DND-41 (cell line): ENCODE results near the gene HIC1.

Source experiments
- ATAC-seq: fragments of 200-7000 bp; cut with Tn5 transposase; 3 replicates; pipeline ENCODE4 v1.9.1; 2021; ENCODE audit warnings: low read depth; ENCODE audit not compliant: insufficient read depth
- DNase-seq: peaks from one replicate; pipeline ENCODE4 v3.0.0-alpha.2; 2020
- H2AFZ ChIP-seq: 2 replicates; pipeline ENCODE4 v1.6.0; 2012; ENCODE audit warnings: low read depth, low read length
- H3K27ac ChIP-seq: 2 replicates; pipeline ENCODE4 v1.5.1; 2012; ENCODE audit warnings: low read length, inconsistent platforms
- H3K27me3 ChIP-seq: fragments of 200-600 bp; sonication (generic); 2 replicates; pipeline ENCODE4 v1.6.0; 2012; ENCODE audit warnings: low read length, mild to moderate bottlenecking, inconsistent platforms; ENCODE audit not compliant: insufficient read depth, poor library complexity
- H3K36me3 ChIP-seq: 2 replicates; pipeline ENCODE4 v1.5.1; 2012; ENCODE audit warnings: low read length, inconsistent platforms; ENCODE audit not compliant: insufficient read depth
- H3K4me1 ChIP-seq: 2 replicates; pipeline ENCODE4 v1.5.1; 2012; ENCODE audit warnings: mild to moderate bottlenecking, low read length; ENCODE audit not compliant: insufficient read depth
- H3K4me2 ChIP-seq: 2 replicates; pipeline ENCODE4 v1.6.0; 2012; ENCODE audit warnings: mild to moderate bottlenecking, moderate library complexity, low read length, inconsistent platforms; ENCODE audit not compliant: insufficient read depth
- H3K4me3 ChIP-seq, 2 experiments: fragments of 200-600 bp in 1 of 2; shearing (Covaris generic) in 1 of 2; 2 replicates each; pipeline ENCODE4 v1.5.1; 2012 to 2016; ENCODE audit warnings: inconsistent platforms in 2 of 2, low read length in 2 of 2, mild to moderate bottlenecking in 2 of 2, low read depth in 1 of 2, moderate library complexity in 1 of 2
- H3K79me2 ChIP-seq: 2 replicates; pipeline ENCODE4 v1.6.0; 2012; ENCODE audit warnings: low read length, inconsistent platforms; ENCODE audit not compliant: insufficient read depth
- H3K9ac ChIP-seq: 2 replicates; pipeline ENCODE4 v1.6.0; 2012; ENCODE audit warnings: low read depth, mild to moderate bottlenecking, inconsistent platforms, low read length, moderate library complexity
- H3K9me3 ChIP-seq: 2 replicates; pipeline ENCODE4 v1.5.1; 2012; ENCODE audit warnings: low read length, moderate library complexity, mild to moderate bottlenecking, inconsistent platforms; ENCODE audit not compliant: insufficient read depth, severe bottlenecking
- H4K20me1 ChIP-seq: 2 replicates; pipeline ENCODE4 v1.6.0; 2012; ENCODE audit warnings: low read length; ENCODE audit not compliant: insufficient read depth
- CTCF ChIP-seq: IDR thresholded peaks from 2 replicates; pipeline ENCODE4 v1.5.1; 2012; ENCODE audit warnings: borderline replicate concordance, low read length, moderate library complexity, mild to moderate bottlenecking; ENCODE audit not compliant: poor library complexity, severe bottlenecking; ENCODE audit errors: extremely low read depth
- EZH2 ChIP-seq: IDR thresholded peaks from 3 replicates; pipeline ENCODE4 v1.6.1; 2012; ENCODE audit warnings: borderline replicate concordance, low read depth, mild to moderate bottlenecking, moderate library complexity, low read length, inconsistent platforms; ENCODE audit not compliant: severe bottlenecking

The HIC1 gene

DNA sequence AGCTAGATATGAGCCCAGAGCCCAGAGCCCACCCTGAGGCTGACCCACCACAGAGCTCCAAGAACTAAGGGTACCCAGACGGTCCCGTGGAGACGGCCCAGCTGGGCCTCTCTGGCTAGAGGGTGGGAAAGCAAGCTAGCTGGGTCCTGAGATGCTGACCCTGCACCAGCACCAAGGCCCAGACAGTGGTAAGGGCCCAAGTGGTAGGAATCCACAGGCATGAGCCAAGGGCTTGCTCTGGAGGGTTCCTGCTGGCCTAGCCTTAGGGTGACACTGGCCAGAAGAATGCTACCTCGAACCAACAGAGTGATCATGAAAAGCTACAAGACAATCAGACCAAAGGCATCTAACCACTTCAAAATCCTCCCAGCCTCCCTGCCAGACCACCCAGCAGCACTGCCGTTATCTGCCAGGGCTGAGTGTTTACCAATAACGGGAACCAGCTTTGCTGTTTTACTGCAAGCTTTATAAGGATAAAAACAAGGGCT lies 13.2 kb downstream of the HIC1 start:
- no peaks in the 10 kb centered on the region for H3K27me3 ChIP-seq
- H3K79me2 ChIP-seq: no peaks in the 10 kb centered on the region
- H3K9me3 ChIP-seq: no peaks in the 10 kb centered on the region
- TF ChIP-seq CTCF: no peak
- no peak for TF ChIP-seq EZH2
- peaks cover 81% of the 10 kb centered on the region for H3K36me3 ChIP-seq
- H2AFZ ChIP-seq: no peak overlapping the region
- no peaks in the 10 kb centered on the region for H3K4me1 ChIP-seq
- no peak overlapping the region for H3K4me3 ChIP-seq
- H4K20me1 ChIP-seq: peaks cover 6% of the 10 kb centered on the region; the same call in 1 of the 2 replicates
- H3K4me2 ChIP-seq: no peak overlapping the region
- no peak overlapping the region for H3K9ac ChIP-seq
- ATAC-seq (no peak), DNase-seq (no peak)
- 0 out of 2 replicates have a peak overlapping the region, but pooled peaks have one; percentile 23 for H3K27ac ChIP-seq

DNA sequence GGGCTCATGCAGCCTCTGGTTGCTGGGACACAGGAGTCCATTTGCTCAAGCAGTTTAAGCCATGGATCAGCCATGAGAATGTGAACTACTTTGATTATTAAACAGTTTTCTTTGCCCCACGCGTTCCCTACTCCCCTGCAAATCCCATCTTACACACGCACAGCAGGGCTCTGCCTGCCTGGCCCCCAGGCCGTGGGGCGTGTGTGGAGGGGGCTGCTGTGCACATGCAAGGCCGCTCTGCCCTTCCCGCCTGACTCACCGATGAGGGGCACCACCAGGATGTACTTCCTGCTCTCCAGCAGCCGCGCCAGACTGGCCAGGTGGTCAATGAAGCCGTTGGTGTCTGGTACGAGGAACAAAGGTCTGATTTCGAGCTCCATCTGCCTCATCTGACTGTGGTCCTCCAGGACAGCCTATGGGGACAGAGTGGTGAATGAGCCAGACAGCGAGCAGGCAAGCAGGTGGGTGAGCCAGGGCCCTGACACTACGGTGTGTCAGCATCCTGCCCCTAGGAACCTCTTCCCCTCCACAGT lies 13.7 kb downstream of the HIC1 start:
- Histone ChIP-seq H3K4me1 (no peaks in the 10 kb centered on the region), H2AFZ (no peak overlapping the region), H3K4me2 (no peak overlapping the region), H3K4me3 (no peak overlapping the region), H3K27me3 (no peaks in the 10 kb centered on the region), H3K36me3 (peaks cover 76% of the 10 kb centered on the region), H3K9ac (no peak overlapping the region), H4K20me1 (peaks cover 6% of the 10 kb centered on the region; the same call in 1 of the 2 replicates), H3K79me2 (no peaks in the 10 kb centered on the region), H3K9me3 (no peaks in the 10 kb centered on the region), H3K27ac (peak overlapping the region; percentile 38; the same call in 1 of the 2 replicates)
- ATAC-seq (0 out of 3 replicates have a peak, but pooled peaks have one; percentile 20), DNase-seq (peak; percentile 26)
- TF ChIP-seq CTCF (no peak), EZH2 (no peak)

- Histone ChIP-seq H3K9ac (no peak overlapping the region), H3K27ac (no peak overlapping the region), H4K20me1 (peaks cover 3% of the 10 kb centered on the region; the same call in 1 of the 2 replicates), H3K79me2 (no peaks in the 10 kb centered on the region), H3K4me1 (no peaks in the 10 kb centered on the region), H3K27me3 (no peaks in the 10 kb centered on the region), H2AFZ (no peak overlapping the region), H3K4me2 (no peak overlapping the region), H3K4me3 (no peak overlapping the region), H3K36me3 (peaks cover 67% of the 10 kb centered on the region), H3K9me3 (no peaks in the 10 kb centered on the region)
- DNase-seq: no peak
- TF ChIP-seq CTCF (no peak), EZH2 (no peak)
- no peak for ATAC-seq
Measured at GRCh38 chr17:2070241-2071023, 15.5 kb downstream of the HIC1 start.
